Sciatic nerve (tissue), 2 donors: ENCODE measurements around the gene CES3. TPM values are rescaled to one million over a fixed set of nuclear protein-coding genes. Genes with fewer than 3 reads are reported as not detected.
"Not testable (repeated sequence)": the region's sequence is repeated elsewhere in the genome, so short reads cannot be mapped to it uniquely, and the experiment has no call there.

Experiments used
- ATAC-seq: fragments of 200-7000 bp; cut with Tn5 transposase; one replicate; pipeline ENCODE4 v1.9.1; 2020; ENCODE audit warnings: mild to moderate bottlenecking, moderate library complexity
- DNase-seq: peaks from one replicate; pipeline ENCODE4 v3.0.0-alpha.2; 2020; ENCODE audit warnings: low spot score
- intact Hi-C: fragments of 100-400 bp; cut with DNase I; formaldehyde crosslinking; loops from one replicate; pipeline ENCODE4 v1.14.2; 2022
- total RNA-seq: library from RNA; stranded (reverse); fragmentation: NEBNext Ultra II Directional; extraction: Animal tissue kit (Norgen Biotek cat#: 25700); gene quantifications from one replicate; pipeline ENCODE4 v1.2.1, GENCODE V29; 2021
- donor health status: DM: no; HTN: no; CAD: no.
- donor health status: DM: no; HTN: no; CAD: no.

The CES3 gene
- total RNA-seq, 1 donor from 2014 or later = 0.71 TPM

DNA sequence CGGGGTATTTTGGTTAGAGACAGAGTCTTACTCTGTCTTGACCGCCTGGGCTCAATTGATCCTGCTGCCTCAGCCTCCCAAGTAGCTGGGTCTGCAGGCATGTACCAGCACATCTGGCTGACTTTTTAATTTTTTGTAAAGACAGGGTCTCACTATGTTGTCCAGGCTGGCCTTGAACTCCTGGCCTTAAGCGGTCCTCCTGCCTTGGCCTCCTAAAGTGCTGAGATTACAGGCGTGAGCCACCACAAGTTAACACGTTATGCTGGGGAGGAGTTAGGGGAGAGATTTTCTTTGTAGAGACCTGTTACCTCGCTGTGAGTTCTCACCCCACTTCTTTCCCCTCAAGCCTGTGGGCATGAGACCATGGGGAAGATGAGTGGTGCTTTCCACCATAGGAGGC lies 25.5 kb downstream of the CES3 start:
- no peak for ATAC-seq
- intact Hi-C loops = no loop called here
- DNase-seq = no peak

DNA sequence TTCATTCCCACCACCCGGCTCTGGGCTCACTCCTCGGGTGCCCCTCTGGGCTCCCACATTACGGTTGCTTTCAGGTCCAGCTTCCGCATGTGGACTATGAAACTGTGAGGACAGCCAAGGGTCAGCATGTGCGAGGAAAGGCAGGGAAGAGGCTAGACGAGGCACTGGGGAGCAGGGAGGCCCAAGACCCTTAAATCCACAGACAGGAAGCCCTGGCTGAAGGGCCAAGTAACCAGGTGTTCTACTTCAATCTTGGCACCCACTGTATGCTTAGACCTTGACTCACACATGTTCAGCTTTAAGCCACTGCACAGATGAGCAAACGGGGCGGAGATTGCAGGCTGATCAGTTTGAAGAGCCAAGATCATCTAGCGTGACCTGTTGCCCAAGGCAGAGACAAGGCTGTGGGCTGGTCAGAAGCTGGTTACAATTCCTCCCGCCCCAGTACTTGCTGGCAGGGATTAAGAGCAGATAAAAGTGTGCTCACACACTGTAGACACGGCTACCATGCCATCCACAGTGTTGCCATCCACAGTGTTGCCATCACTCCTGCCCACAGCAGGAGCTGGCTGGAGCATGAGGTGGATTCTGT lies 27.2 kb downstream of the CES3 start, which contains the start of gene CES4A:
TSS of gene CES4A (plus strand) at position 393 of the 592 bp plus-strand sequence. CDS start at position 577, 184 bp downstream.
- ATAC-seq = peak; percentile 87
- no peak for DNase-seq
- intact Hi-C loops = no loop called here

DNA sequence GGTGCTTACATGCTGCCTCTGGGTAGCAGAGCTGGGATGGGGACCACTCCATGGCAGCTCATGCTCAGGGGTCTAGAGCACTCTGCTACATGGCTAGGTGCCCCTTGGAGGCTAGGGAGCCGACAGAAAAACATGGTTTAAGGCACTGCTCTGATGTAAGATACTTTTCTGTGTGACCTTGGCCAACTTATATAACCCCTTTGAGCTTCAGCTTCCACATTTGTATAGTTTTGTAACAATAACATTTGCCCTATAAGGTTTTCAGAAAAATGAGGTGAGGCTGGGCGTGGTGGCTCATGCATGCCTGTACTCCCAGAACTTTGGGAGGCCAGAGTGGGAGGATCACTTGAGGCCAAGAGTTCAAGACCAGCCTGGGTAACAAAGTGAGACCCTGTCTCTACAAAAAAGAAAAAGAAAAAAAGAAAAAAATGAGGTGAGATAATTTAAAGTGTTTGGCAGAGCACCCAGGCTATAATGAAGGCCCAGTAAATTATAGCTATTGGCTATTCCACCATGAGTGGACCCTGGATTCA lies 30.5 kb downstream of the CES3 start:
- no peak for ATAC-seq
- intact Hi-C loops = no loop called here
- DNase-seq = no peak

DNA sequence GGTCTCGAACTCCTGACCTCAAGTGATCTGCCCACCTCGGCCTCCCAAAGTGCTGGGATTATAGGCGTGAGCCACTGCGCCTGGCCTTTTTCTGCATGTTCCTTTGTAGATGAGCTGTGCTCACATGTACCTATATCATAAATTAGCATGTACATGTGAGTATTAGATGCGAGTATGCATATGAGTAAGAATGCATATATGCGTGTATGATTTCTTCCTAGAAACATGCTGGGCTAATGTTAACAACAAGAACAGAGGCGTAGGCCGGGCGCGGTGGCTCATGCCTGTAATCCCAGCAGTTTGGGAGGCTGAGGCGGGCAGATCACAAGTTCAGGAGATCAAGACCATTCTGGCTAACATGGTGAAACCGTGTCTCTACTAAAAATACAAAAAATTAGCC lies 32.5 kb downstream of the CES3 start:
- intact Hi-C loops, DNase-seq, ATAC-seq: not testable (repeated sequence)

DNA sequence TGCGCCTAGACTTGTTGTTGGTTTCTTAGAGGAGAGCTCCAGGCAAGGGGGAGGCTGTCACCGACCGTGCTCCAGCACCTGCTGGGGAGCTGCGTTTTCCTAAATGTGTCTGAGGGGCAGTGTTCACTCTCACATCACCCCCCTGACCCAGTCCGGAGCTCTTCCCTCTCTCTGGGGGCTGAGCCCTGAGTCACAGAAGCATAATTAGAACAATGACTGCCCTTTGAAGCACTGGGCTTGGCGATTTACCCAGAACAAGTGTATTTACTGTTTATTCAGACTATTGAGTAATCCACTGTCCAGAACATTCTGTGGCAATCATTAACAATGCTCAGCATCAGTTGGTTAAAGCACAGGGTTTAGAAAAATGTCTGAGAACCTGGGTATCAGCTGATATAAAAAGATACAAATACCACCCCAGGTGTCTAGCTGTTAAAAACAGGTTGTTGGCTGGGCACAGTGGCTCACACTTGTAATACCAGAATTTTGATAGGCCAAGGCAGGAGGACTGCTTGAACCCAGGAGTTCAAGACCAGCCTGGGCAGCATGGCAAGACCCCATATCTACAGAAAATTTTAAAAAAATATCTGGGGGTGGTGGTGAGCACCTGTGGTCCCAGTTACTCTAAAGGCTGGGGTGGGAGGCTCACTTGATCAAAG lies 35.4 kb downstream of the CES3 start:
- ATAC-seq (peak; percentile 94), DNase-seq (peak; percentile 79)
- intact Hi-C loops = no loop called here

DNA sequence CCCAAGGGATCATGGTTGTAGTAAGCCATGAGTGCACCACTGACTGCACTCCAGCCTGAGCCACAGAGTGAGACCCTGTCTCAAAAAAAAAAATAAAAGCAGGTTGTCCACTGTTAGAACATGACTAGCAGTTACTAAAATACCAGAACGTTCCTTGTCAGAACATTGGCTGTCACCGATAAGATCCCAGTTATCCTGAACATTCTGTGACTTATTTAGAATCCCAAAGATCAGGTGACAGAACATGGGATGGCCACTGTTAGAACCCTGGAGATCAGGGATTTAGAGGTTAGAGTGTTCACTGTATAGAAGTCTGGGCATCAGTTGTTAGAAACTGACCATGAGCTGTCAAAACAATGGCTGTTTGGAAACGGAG lies 35.9 kb downstream of the CES3 start:
- ATAC-seq (no peak), DNase-seq (no peak)
- intact Hi-C loops = no loop called here

DNA sequence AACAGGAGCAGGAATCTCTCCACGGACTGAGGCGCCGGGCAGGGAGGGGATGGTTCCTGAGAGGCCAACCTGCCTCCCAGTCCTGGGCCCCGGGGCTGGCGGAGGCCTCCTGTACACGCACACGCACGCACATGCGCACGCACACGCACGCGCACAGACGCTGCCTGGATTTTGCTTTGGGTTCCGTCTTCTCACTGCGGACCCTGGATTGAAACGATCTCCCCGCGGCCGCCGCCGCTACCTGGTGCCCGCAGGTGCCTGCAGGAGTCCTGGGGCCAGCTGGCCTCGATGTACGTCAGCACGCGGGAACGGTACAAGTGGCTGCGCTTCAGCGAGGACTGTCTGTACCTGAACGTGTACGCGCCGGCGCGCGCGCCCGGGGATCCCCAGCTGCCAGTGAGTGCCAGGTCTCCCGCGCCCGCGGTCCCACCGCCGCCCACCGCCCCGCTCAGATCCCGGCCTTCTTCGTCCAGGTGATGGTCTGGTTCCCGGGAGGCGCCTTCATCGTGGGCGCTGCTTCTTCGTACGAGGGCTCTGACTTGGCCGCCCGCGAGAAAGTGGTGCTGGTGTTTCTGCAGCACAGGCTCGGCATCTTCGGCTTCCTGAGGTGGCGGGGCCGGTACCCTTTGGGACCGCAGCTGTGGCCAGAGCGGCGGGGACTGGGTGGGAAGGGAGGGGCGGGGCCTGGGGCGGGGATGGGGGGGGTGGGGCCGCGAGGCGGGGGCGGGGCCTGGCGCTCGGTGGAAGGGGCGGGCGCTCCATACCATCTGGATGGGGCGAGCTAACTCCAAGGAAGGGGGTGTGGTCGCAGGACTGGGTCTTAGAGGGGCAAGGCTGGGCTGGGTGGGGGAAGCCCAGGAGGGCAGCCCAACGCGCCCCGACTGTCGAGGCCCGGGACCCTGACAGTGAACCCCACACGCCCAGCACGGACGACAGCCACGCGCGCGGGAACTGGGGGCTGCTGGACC lies 39.6 kb downstream of the CES3 start:
- intact Hi-C loops = no loop called here
- DNase-seq (peak; percentile 72), ATAC-seq (peak; percentile 55)

DNA sequence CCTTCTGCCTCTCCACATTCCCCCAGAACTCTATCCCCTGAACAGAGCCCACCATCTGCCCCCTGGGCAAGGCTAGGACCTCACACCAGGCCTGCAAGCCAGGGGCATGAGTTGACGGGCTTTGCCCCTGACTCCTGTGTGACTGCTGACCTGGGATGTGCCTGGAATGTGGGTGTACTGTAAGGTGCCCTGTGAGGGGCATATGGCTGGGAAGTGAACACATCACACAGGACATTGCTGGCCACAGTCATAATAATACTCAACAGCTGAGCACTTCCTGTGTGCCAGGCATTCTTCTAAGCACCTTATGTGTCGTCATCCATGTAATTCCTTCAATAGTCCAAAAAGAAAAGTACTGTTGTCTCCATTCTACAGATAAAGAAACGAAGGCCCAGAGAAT lies 40.7 kb downstream of the CES3 start:
- ATAC-seq (no peak), DNase-seq (no peak)
- intact Hi-C loops = no loop called here

DNA sequence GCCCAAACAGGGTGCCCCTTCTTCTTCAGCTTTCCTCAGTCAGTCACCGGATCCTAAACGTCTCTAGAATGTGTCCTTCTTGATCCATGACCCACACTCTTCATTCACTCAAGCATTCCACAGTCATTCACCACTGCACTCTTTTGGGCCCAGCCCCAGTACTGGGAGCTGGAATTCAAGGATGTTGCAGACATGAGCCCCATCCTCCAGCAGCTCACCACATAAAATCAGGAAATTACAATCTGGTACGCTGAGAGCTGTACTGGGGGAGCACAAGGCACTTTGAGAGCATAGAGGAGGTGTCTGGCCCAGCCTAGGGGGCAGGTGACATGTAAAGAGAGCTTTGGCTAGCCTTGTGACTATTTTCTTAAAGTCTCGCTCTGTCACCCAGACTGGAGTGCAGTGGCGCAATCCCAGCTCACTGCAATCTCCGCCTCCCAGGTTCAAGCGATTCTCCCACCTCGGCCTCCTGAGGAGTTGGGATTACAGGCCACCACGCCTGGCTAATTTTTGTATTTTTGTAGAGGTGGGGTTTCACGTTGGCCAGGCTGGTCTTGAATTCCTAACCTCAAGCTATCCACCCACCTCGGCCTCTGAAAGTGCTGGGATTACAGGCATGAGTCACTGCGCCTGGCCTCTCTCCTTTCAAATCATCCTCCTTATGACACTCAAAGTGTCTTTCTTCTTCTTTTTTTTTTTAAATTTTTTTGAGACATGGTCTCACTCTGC lies 46.0 kb downstream of the CES3 start:
- ATAC-seq (no peak), DNase-seq (no peak)
- intact Hi-C loops = no loop called here

DNA sequence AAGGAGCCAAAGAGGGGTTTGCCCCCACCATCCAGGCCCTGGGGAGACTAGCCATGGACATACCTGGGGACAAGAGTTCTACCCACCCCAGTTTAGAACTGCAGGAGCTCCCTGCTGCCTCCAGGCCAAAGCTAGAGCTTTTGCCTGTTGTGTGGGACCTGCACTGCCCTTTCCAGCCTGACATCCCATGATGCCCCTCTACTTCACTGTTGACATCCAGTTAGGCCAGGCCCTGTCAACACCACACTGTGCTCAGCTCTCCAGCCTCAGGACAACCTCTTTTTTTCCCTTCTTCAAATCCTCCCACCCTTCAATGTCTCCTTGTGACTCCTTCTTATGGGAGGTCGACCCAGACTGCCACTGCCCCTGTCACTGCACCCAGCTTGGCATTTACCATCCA lies 48.1 kb downstream of the CES3 start:
- no peak for DNase-seq
- ATAC-seq = no peak
- intact Hi-C loops = no loop called here

DNA sequence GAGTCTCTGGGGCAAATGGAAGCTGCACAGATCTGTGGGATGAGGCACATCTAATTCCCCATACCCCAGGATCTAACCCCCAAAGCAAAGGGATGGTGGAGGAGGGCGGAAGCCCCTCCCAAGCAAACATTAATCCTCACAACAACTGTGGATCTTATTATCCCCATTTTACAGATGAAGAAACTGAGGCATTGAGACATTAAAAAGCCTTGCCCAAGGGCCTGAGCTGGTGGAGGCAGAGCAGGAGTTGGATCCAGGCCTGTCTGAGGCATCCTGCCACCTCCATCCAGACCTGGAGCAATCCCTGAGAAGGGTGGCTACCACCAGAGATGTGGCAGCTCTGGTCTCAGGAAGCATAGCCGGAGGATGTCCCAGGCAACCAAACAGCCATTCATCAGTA lies 50.2 kb downstream of the CES3 start:
- DNase-seq = no peak
- ATAC-seq = no peak
- intact Hi-C loops = no loop called here

DNA sequence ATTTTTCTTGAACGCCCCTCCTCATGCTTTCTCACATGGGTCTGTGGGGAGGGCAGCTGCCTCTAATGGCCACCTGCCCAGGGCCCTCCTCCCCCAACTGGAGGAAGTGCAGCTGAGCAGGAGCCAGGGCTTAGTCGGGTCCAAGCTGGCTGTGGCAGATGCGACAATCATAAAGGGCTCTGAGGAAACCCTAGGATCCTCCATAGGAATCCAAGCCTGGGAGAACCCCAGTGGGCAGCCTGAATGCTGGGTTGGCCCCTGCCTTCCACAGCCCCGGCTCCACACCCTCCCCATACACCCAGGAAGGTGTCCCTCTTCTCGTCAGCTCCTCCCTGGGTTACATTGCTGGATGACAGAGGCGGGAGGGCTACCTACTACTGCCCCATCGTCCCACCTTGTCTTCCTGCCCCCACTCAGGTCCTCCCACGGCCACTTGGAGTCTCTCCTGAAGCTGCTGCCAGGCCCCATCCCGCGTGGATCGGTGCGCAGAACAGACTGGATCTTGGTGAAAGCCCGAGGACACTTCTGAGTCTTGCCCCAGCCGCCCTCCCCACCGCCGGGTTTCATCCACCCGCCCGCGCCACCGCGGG lies 52.3 kb downstream of the CES3 start:
- ATAC-seq = peak; percentile 5
- no peak for DNase-seq
- intact Hi-C loops = no loop called here

DNA sequence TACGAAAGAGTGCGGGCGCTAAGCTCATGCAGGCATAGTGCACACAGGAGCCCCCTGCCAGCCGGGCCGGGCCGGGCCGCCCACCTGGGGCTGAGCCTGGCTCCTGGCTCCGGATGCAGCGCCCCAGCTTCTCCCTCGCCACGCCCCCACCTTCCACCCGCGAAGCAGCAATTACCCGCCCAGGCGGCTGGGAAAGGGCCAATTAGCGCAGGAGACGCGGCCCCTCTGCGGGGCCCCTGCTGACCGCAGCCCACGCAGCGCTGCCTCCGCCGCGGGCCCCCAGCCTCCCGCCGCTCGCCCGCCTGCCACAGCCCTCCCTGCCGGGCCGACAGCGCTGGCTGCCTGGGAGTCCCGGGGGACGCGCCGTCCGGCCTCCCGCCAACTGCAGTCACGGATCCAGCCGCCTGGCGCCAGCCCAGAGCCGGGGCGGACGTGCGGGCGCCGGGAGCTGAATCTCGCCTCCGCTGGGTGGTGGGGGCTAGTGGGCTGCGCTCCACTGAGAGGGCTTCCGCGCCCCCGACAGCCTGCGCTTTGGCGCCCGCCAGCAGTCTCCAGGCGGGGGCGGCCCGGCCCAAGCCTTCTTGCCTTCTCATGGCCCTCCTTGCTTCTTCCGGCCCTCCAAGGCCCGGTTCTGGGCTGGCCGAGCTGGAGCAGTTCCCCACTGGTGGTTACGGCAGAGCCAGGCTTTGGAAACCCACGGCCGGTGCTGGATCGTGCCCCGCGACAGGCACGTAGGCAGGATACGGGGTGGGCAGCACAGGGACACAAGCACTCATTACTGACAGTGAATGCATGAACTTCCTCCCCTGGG lies 53.0 kb downstream of the CES3 start:
- intact Hi-C loops = no loop called here
- peak; percentile 86 for DNase-seq
- peak; percentile 79 for ATAC-seq

DNA sequence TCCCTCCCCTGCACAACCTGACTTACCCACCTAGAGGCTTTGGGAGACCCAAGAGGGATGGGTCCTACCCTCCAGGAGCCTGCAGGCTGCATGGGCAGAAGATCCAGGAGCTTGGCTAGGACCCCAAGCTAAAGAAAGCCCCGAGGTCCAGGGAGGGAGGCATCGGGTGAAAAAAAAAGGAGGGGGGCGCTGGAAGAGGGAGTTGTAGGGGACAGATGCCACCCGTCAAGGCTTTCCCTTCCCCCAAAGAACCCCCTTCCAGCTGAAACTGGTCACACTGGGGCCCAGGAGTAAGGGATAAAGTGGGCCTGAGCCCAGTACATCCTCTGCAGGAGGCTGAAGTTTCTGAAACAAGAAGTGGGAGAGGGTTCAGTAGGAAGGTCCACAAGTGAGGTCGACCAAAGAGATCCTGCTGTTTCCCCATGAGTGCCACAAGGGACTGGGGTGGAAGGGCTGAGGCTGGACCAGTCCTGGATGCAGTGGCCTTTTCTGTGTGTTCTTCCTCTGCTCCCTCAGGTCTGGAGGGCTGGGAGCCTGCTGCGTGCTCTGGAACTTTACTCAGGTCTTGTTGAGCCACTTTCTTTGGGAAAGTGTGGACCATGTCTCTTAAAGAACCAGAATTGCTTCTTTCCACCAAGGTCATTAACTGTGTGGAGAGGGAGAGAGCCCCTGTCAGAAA lies 53.7 kb downstream of the CES3 start:
- DNase-seq = peak; percentile 31
- ATAC-seq = peak; percentile 21
- intact Hi-C loops = no loop called here

DNA sequence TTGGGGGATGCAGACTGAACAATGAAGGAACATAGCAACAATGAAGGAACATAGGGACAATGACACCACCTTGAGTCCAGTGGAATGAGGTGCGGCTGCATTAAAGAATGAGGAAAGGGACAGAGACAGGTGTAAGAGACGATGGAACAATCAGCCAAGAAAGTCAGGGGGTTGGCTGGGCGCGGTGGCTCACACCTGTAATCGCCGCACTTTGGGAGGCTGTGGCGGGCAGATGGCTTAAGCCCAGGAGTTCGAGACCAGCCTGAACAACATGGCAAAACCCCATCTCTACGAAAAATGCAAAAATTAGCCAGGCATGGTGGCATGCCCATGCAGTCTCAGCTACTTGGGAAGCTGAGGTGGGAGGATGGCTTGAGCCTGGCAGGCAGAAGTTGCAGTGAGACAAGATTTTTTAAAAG lies 54.3 kb downstream of the CES3 start:
- peak; percentile 34 for DNase-seq
- ATAC-seq = no peak
- intact Hi-C loops = no loop called here

DNA sequence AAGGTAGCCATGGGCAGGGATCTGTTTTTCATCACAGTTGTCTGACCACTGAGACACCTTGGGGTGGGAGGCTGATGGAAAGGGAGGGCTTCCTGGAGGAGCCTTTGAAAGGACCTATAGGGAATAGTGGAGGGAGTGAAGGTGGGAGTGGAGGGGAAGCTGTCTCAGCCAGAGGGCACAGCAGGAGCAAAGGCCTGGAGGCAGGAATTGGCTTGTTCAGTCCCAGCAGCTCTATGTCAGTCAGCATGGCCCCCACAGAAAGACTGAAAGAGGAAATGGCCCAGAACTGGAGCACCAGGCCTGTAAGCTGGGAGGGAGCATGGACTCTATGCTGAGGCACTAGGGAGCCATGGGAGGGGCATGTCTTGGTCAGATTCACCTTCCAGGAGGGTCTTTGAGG lies 55.1 kb downstream of the CES3 start:
- peak; percentile 36 for DNase-seq
- intact Hi-C loops = no loop called here

DNA sequence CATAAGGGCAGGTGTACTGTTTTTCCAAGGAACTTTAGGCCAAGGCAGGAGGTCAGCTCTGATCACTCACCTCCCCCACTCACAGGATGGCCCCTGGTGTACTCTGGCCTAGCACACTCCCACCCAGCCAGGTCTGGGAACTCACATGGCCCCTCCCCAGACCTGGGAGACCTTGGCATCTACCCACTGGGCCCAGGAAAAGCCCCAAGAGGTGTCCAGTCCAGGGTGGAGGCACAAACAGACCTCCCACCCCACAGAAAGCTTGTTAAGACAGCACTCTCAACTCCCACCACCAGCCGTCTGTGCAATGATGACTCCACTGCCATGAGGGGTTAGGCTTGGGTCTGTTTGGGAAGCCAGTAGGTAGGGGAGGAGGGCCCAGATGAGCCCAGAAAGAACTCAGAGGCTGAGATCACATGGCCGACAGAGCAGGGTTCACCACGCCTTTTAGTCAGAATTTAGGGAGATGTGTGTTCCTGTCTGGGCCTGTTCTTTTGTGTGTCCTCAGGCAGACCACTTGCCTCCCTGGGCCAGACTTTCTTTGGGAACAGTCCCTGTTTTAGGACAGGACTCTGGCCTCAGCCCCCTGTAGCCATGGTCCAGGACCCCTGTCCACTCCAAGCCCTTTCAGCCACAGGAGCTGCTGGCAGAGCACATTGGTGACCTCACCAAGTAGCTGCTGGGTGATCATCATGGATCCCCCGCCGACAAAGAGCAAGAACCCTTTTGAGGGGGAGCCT lies 55.8 kb downstream of the CES3 start:
- ATAC-seq (no peak), DNase-seq (peak; percentile 43)
- intact Hi-C loops = no loop called here

More for the DNA sequence above, 55.1 kb downstream of the CES3 start:
- no peak for ATAC-seq
